Measurements from ENCODE around the gene GRIK3.

The GRIK3 gene

DNA sequence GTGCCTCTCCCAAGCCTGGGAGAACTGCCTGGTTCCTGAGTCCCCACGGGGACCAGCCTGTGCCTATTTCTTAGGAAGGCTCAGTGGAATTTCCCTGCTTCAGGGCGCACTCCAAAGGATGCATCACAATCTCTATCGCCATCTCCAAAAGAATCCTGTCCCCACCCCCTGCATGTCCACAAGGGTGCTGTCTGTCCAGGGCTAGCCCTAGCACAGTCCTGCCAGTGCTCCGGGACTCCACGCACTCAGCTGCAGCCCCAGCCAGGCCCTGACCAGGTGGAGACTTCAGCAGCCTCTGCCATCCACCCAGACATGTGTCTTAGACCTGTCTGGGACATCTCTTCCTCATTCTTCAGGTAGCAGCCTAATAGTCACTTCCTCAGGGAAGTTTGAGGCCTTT, 199.7 kb downstream of the GRIK3 start:
- H3K9me3 ChIP-seq (ENCODE audit: control insufficient read depth in 5 of 5, low read length in 5 of 5): no peaks in the 10 kb centered on the region
- peaks cover 2 to 46% (median 43%) of the 10 kb centered on the region in 5 donors for H3K27me3 ChIP-seq (ENCODE audit: control insufficient read depth in 5 of 5, insufficient read depth in 4 of 5, low read length in 5 of 5)
- no peaks in the 10 kb centered on the region for H3K36me3 ChIP-seq (ENCODE audit: control insufficient read depth in 5 of 5, insufficient read depth in 5 of 5, low read length in 5 of 5)
- no peak overlapping the region for H3K9ac ChIP-seq (ENCODE audit: low read length in 5 of 5)
- no peaks in the 10 kb centered on the region for H3K4me1 ChIP-seq (ENCODE audit: control insufficient read depth in 5 of 5, insufficient read depth in 5 of 5, low read length in 5 of 5)
- no peak overlapping the region for H3K27ac ChIP-seq (ENCODE audit: low read depth, low read length)
- H3K4me3 ChIP-seq (ENCODE audit: low read depth in 1 of 5, low read length in 5 of 5): no peak overlapping the region

DNA sequence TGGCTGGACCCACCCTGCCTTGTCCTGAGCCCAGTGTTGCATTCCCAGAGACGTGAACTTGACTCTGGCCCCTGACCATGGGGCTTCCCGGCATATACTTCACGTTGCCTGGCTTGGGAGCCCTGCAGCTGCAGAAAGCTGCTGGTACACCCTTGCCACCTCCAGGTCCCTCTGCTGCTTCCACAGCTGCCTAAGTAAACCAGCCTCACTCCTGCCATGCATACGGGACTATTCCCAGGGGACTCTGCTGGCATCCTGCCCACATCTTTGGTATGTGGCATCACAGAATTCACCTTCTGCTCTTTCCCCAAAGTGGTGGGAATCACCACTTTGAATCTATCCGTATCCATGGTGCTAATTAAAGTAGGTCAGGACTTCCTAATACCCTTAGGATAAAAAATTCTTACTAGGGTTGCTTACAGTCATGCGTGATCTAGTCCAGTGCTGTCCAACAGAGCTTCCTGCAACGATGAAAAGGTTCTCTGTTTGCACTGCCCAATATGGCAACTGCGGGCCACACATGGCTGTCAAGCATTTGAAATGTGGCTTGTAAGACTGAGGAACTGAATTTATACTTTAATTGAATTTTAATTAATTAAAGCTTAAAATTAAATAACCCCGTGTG, 203.0 kb downstream of the GRIK3 start:
- no peaks in the 10 kb centered on the region for H3K9me3 ChIP-seq (ENCODE audit: control insufficient read depth in 5 of 5, low read length in 5 of 5)
- peaks cover 0 to 31% (median 19%) of the 10 kb centered on the region in 5 donors for H3K27me3 ChIP-seq (ENCODE audit: control insufficient read depth in 5 of 5, insufficient read depth in 4 of 5, low read length in 5 of 5)
- H3K9ac ChIP-seq (ENCODE audit: low read length in 5 of 5): no peak overlapping the region
- no peaks in the 10 kb centered on the region for H3K36me3 ChIP-seq (ENCODE audit: control insufficient read depth in 5 of 5, insufficient read depth in 5 of 5, low read length in 5 of 5)
- H3K27ac ChIP-seq (ENCODE audit: low read depth, low read length): no peak overlapping the region
- no peak overlapping the region for H3K4me3 ChIP-seq (ENCODE audit: low read depth in 1 of 5, low read length in 5 of 5)
- H3K4me1 ChIP-seq (ENCODE audit: control insufficient read depth in 5 of 5, insufficient read depth in 5 of 5, low read length in 5 of 5): no peaks in the 10 kb centered on the region

GRCh38 chr1:36829961-36830360, 204.4 kb downstream of the GRIK3 start:
- H3K9ac ChIP-seq (ENCODE audit: low read length in 5 of 5): no peak overlapping the region
- no peak overlapping the region for H3K27ac ChIP-seq (ENCODE audit: low read depth, low read length)
- H3K27me3 ChIP-seq (ENCODE audit: control insufficient read depth in 5 of 5, insufficient read depth in 4 of 5, low read length in 5 of 5): peaks cover 2 to 27% (median 16%) of the 10 kb centered on the region in 5 donors
- no peaks in the 10 kb centered on the region for H3K4me1 ChIP-seq (ENCODE audit: control insufficient read depth in 5 of 5, insufficient read depth in 5 of 5, low read length in 5 of 5)
- H3K9me3 ChIP-seq (ENCODE audit: control insufficient read depth in 5 of 5, low read length in 5 of 5): no peaks in the 10 kb centered on the region
- no peak overlapping the region for H3K4me3 ChIP-seq (ENCODE audit: low read depth in 1 of 5, low read length in 5 of 5)
- no peaks in the 10 kb centered on the region for H3K36me3 ChIP-seq (ENCODE audit: control insufficient read depth in 5 of 5, insufficient read depth in 5 of 5, low read length in 5 of 5)

DNA sequence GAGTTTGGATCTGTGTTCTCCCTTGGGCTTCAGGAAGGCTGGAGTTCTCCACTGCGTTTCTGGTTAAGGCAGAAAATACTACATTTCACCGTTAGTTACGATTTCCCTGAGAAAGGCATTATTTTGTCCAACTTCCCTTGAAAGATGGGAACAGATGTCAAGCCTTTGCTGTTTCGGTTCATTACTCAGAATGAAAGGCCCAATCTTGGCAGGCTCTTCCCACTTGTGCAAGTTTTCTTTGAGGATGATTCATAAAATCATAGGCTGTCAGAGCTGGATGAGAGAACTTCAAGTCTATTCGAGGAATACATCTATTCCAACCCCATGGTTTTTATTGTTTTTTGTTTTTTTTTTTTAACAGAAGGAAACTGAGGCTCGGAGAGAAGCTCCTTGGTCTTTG, 205.2 kb downstream of the GRIK3 start:
- H3K4me1 ChIP-seq (ENCODE audit: control insufficient read depth in 5 of 5, insufficient read depth in 5 of 5, low read length in 5 of 5): peaks cover 0 to 3% (median 0%) of the 10 kb centered on the region in 5 donors
- no peak overlapping the region for H3K4me3 ChIP-seq (ENCODE audit: low read depth in 1 of 5, low read length in 5 of 5)
- no peak overlapping the region for H3K27ac ChIP-seq (ENCODE audit: low read depth, low read length)
- H3K9ac ChIP-seq (ENCODE audit: low read length in 5 of 5): no peak overlapping the region
- no peaks in the 10 kb centered on the region for H3K36me3 ChIP-seq (ENCODE audit: control insufficient read depth in 5 of 5, insufficient read depth in 5 of 5, low read length in 5 of 5)
- no peaks in the 10 kb centered on the region for H3K9me3 ChIP-seq (ENCODE audit: control insufficient read depth in 5 of 5, low read length in 5 of 5)
- H3K27me3 ChIP-seq (ENCODE audit: control insufficient read depth in 5 of 5, insufficient read depth in 4 of 5, low read length in 5 of 5): peaks cover 3 to 27% (median 22%) of the 10 kb centered on the region in 5 donors

DNA sequence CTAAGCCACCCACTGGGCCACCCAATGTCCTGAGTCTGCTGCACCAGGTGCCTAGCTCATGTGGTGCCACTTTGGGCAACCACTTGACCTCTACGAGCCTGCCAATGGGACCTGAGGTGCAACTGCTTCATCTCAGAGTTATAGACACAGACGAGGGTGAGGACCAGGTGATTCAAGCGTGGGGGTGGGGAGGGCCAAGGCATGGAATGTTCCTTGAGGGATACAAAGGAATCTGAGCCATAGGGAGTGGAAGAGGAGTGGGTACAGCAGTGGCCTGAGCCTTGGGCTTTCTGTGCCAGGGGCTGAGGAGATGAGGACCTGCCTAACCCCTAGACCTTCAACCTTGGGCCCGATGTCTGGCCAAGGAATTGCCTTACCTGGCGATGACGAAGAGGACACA, 209.1 kb downstream of the GRIK3 start:
- Histone ChIP-seq H3K27ac (ENCODE audit: low read depth, low read length) (no peak overlapping the region), H3K36me3 (ENCODE audit: control insufficient read depth in 5 of 5, insufficient read depth in 5 of 5, low read length in 5 of 5) (no peaks in the 10 kb centered on the region), H3K9ac (ENCODE audit: low read length in 5 of 5) (no peak overlapping the region), H3K27me3 (ENCODE audit: control insufficient read depth in 5 of 5, insufficient read depth in 4 of 5, low read length in 5 of 5) (peaks cover 3 to 26% (median 24%) of the 10 kb centered on the region in 5 donors), H3K4me1 (ENCODE audit: control insufficient read depth in 5 of 5, insufficient read depth in 5 of 5, low read length in 5 of 5) (peaks cover 0 to 3% (median 0%) of the 10 kb centered on the region in 5 donors), H3K4me3 (ENCODE audit: low read depth in 1 of 5, low read length in 5 of 5) (no peak overlapping the region), H3K9me3 (ENCODE audit: control insufficient read depth in 5 of 5, low read length in 5 of 5) (no peaks in the 10 kb centered on the region)

GRCh38 chr1:36824390-36824861, 209.9 kb downstream of the GRIK3 start:
- Histone ChIP-seq H3K27me3 (ENCODE audit: control insufficient read depth in 5 of 5, insufficient read depth in 4 of 5, low read length in 5 of 5) (peaks cover 7 to 28% (median 21%) of the 10 kb centered on the region in 5 donors), H3K4me1 (ENCODE audit: control insufficient read depth in 5 of 5, insufficient read depth in 5 of 5, low read length in 5 of 5) (peaks cover 0 to 3% (median 0%) of the 10 kb centered on the region in 5 donors), H3K9me3 (ENCODE audit: control insufficient read depth in 5 of 5, low read length in 5 of 5) (no peaks in the 10 kb centered on the region), H3K36me3 (ENCODE audit: control insufficient read depth in 5 of 5, insufficient read depth in 5 of 5, low read length in 5 of 5) (no peaks in the 10 kb centered on the region), H3K9ac (ENCODE audit: low read length in 5 of 5) (no peak overlapping the region), H3K4me3 (ENCODE audit: low read depth in 1 of 5, low read length in 5 of 5) (no peak overlapping the region), H3K27ac (ENCODE audit: low read depth, low read length) (no peak overlapping the region)

DNA sequence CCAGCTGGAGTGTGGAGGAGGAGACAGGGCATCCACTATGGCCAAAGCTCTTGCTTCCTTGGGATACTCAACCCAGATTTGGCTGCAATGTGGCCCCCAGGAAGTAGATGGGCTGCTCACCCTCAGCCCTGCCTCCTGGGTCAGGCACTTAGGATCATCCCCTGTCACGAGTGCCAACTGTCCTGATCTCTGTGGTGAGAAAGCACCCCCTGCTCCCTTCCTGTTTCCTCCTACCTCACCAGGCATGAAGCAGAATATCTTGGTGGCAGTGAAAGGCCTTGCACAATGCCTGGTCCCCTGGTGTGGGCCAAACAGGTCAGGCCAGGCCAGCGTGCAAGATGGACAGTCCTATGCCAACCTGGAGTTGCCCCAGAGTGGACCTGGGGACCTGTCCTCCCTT, 211.7 kb downstream of the GRIK3 start:
- Histone ChIP-seq H3K27ac (ENCODE audit: low read depth, low read length) (no peak overlapping the region), H3K36me3 (ENCODE audit: control insufficient read depth in 5 of 5, insufficient read depth in 5 of 5, low read length in 5 of 5) (no peaks in the 10 kb centered on the region), H3K9me3 (ENCODE audit: control insufficient read depth in 5 of 5, low read length in 5 of 5) (no peaks in the 10 kb centered on the region), H3K9ac (ENCODE audit: low read length in 5 of 5) (no peak overlapping the region), H3K4me3 (ENCODE audit: low read depth in 1 of 5, low read length in 5 of 5) (no peak overlapping the region), H3K4me1 (ENCODE audit: control insufficient read depth in 5 of 5, insufficient read depth in 5 of 5, low read length in 5 of 5) (peaks cover 0 to 3% (median 0%) of the 10 kb centered on the region in 5 donors), H3K27me3 (ENCODE audit: control insufficient read depth in 5 of 5, insufficient read depth in 4 of 5, low read length in 5 of 5) (peaks cover 8 to 37% (median 29%) of the 10 kb centered on the region in 5 donors)

- Histone ChIP-seq H3K9ac (ENCODE audit: low read length in 5 of 5) (no peak overlapping the region), H3K27me3 (ENCODE audit: control insufficient read depth in 5 of 5, insufficient read depth in 4 of 5, low read length in 5 of 5) (peaks cover 8 to 42% (median 34%) of the 10 kb centered on the region in 5 donors), H3K4me1 (ENCODE audit: control insufficient read depth in 5 of 5, insufficient read depth in 5 of 5, low read length in 5 of 5) (peaks cover 0 to 3% (median 0%) of the 10 kb centered on the region in 5 donors), H3K9me3 (ENCODE audit: control insufficient read depth in 5 of 5, low read length in 5 of 5) (no peaks in the 10 kb centered on the region), H3K36me3 (ENCODE audit: control insufficient read depth in 5 of 5, insufficient read depth in 5 of 5, low read length in 5 of 5) (no peaks in the 10 kb centered on the region), H3K27ac (ENCODE audit: low read depth, low read length) (no peak overlapping the region), H3K4me3 (ENCODE audit: low read depth in 1 of 5, low read length in 5 of 5) (no peak overlapping the region)
Observed at GRCh38 chr1:36821386-36821785, 212.9 kb downstream of the GRIK3 start.

GRCh38 chr1:36818771-36819170, 215.5 kb downstream of the GRIK3 start:
- no peaks in the 10 kb centered on the region for H3K4me1 ChIP-seq (ENCODE audit: control insufficient read depth in 5 of 5, insufficient read depth in 5 of 5, low read length in 5 of 5)
- no peak overlapping the region for H3K4me3 ChIP-seq (ENCODE audit: low read depth in 1 of 5, low read length in 5 of 5)
- H3K9me3 ChIP-seq (ENCODE audit: control insufficient read depth in 5 of 5, low read length in 5 of 5): no peaks in the 10 kb centered on the region
- H3K9ac ChIP-seq (ENCODE audit: low read length in 5 of 5): no peak overlapping the region
- H3K27ac ChIP-seq (ENCODE audit: low read depth, low read length): no peak overlapping the region
- H3K36me3 ChIP-seq (ENCODE audit: control insufficient read depth in 5 of 5, insufficient read depth in 5 of 5, low read length in 5 of 5): no peaks in the 10 kb centered on the region
- H3K27me3 ChIP-seq (ENCODE audit: control insufficient read depth in 5 of 5, insufficient read depth in 4 of 5, low read length in 5 of 5): peaks cover 5 to 38% (median 24%) of the 10 kb centered on the region in 5 donors

GRCh38 chr1:36816348-36816747, 218.0 kb downstream of the GRIK3 start:
- Histone ChIP-seq H3K27me3 (ENCODE audit: control insufficient read depth in 5 of 5, insufficient read depth in 4 of 5, low read length in 5 of 5) (peaks cover 5 to 35% (median 22%) of the 10 kb centered on the region in 5 donors), H3K9ac (ENCODE audit: low read length in 5 of 5) (no peak overlapping the region), H3K36me3 (ENCODE audit: control insufficient read depth in 5 of 5, insufficient read depth in 5 of 5, low read length in 5 of 5) (no peaks in the 10 kb centered on the region), H3K4me3 (ENCODE audit: low read depth in 1 of 5, low read length in 5 of 5) (no peak overlapping the region), H3K27ac (ENCODE audit: low read depth, low read length) (no peak overlapping the region), H3K9me3 (ENCODE audit: control insufficient read depth in 5 of 5, low read length in 5 of 5) (no peaks in the 10 kb centered on the region), H3K4me1 (ENCODE audit: control insufficient read depth in 5 of 5, insufficient read depth in 5 of 5, low read length in 5 of 5) (no peaks in the 10 kb centered on the region)
